HEK293 (cell line): ENCODE results near the gene RASSF5.

ENCODE experiments used
- CTCF ChIA-PET: fragments of 350-600 bp; formaldehyde crosslinking; extraction: SDS; loops from one replicate; lab custom pipeline; 2021; ENCODE audit warnings: antibody characterized with exemption; lab: Yijun Ruan, JAX
- POLR2A ChIA-PET: fragments of 300-600 bp; formaldehyde crosslinking; extraction: SDS; loops from one replicate; lab custom pipeline; 2020; ENCODE audit warnings: antibody characterized with exemption, inconsistent platforms; lab: Yijun Ruan, JAX
- H3K27ac ChIP-seq: fragments of 200-500 bp; sonication (Bioruptor generic); 2 replicates; pipeline ENCODE4 v1.5.1; 2014; ENCODE audit warnings: low read depth, low read length, control low read depth, inconsistent platforms; ENCODE audit errors: extremely low read depth
- H3K36me3 ChIP-seq, 2 experiments: fragments of 200-500 bp in 1 of 2; sonication (Bioruptor generic) in 1 of 2; 1 replicate in 1 of 2; 2 replicates in 1 of 2; pipeline ENCODE4 v1.5.1; 2014 to 2017; ENCODE audit warnings: inconsistent platforms in 2 of 2, low read length in 2 of 2; ENCODE audit not compliant: control insufficient read depth in 2 of 2, insufficient read depth in 1 of 2
- H3K4me1 ChIP-seq: fragments of 200-500 bp; sonication (Bioruptor generic); 2 replicates; pipeline ENCODE4 v1.5.1; 2014; ENCODE audit warnings: mild to moderate bottlenecking, low read length, inconsistent platforms; ENCODE audit not compliant: control insufficient read depth, insufficient read depth
- H3K4me3 ChIP-seq: 2 replicates; pipeline ENCODE4 v1.5.1; 2011; ENCODE audit warnings: low read depth, mild to moderate bottlenecking, control low read depth, low read length, moderate library complexity
- H3K9me3 ChIP-seq: fragments of 200-500 bp; sonication (Bioruptor generic); 2 replicates; pipeline ENCODE4 v1.5.1; 2014; ENCODE audit warnings: low read depth, low read length, inconsistent platforms; ENCODE audit not compliant: control insufficient read depth, insufficient read depth
- BCL11B ChIP-seq: fragments of 450-650 bp; formaldehyde crosslinking; IDR thresholded peaks from 2 replicates; pipeline ENCODE4 v1.5.1; 2016; ENCODE audit warnings: low read depth, missing biosample characterization, missing genetic modification characterization
- BCL6B ChIP-seq: fragments of 450-650 bp; formaldehyde crosslinking; IDR thresholded peaks from 2 replicates; pipeline ENCODE4 v1.5.1; 2017; ENCODE audit warnings: missing biosample characterization, missing genetic modification characterization
- GLI2 ChIP-seq: fragments of 450-650 bp; formaldehyde crosslinking; IDR thresholded peaks from 2 replicates; pipeline ENCODE4; 2017; ENCODE audit warnings: missing biosample characterization, missing genetic modification characterization, low read depth, borderline replicate concordance
- GLIS1 ChIP-seq: fragments of 450-650 bp; formaldehyde crosslinking; IDR thresholded peaks from 2 replicates; pipeline ENCODE4 v1.5.1; 2016; ENCODE audit warnings: missing biosample characterization, missing genetic modification characterization
- KLF16 ChIP-seq: fragments of 450-650 bp; formaldehyde crosslinking; IDR thresholded peaks from 2 replicates; pipeline ENCODE4 v1.5.1; 2017; ENCODE audit warnings: missing biosample characterization, missing genetic modification characterization
- KLF9 ChIP-seq: fragments of 450-650 bp; formaldehyde crosslinking; IDR thresholded peaks from 2 replicates; pipeline ENCODE4 v1.5.1; 2016; ENCODE audit warnings: missing biosample characterization, missing genetic modification characterization, low read depth
- OSR2 ChIP-seq: fragments of 450-650 bp; formaldehyde crosslinking; IDR thresholded peaks from 2 replicates; pipeline ENCODE4 v1.5.1; 2016; ENCODE audit warnings: missing biosample characterization, missing genetic modification characterization
- OVOL3 ChIP-seq: fragments of 450-650 bp; formaldehyde crosslinking; IDR thresholded peaks from 2 replicates; pipeline ENCODE4 v1.5.1; 2016; ENCODE audit warnings: missing biosample characterization, missing genetic modification characterization
- PATZ1 ChIP-seq: fragments of 450-650 bp; formaldehyde crosslinking; IDR thresholded peaks from 2 replicates; pipeline ENCODE4 v1.5.1; 2016; ENCODE audit warnings: missing biosample characterization, missing genetic modification characterization
- WT1 ChIP-seq: fragments of 450-650 bp; formaldehyde crosslinking; IDR thresholded peaks from 2 replicates; pipeline ENCODE4 v1.5.1; 2016; ENCODE audit warnings: missing biosample characterization, missing genetic modification characterization
- ZFHX2 ChIP-seq: fragments of 450-650 bp; formaldehyde crosslinking; conservative IDR thresholded peaks from 2 replicates; pipeline ENCODE4 v1.5.1; 2016; ENCODE audit warnings: missing biosample characterization, missing genetic modification characterization
- ZNF341 ChIP-seq: fragments of 450-650 bp; formaldehyde crosslinking; IDR thresholded peaks from 2 replicates; pipeline ENCODE4; 2016; ENCODE audit warnings: low read depth, missing biosample characterization, missing genetic modification characterization
- ZNF391 ChIP-seq: fragments of 450-650 bp; formaldehyde crosslinking; IDR thresholded peaks from 2 replicates; pipeline ENCODE4 v1.5.1; 2016; ENCODE audit warnings: low read depth, missing biosample characterization, missing genetic modification characterization, borderline replicate concordance
- ZNF510 ChIP-seq: fragments of 450-650 bp; formaldehyde crosslinking; IDR thresholded peaks from 2 replicates; pipeline ENCODE4 v1.5.1; 2018; ENCODE audit warnings: mild to moderate bottlenecking, missing genetic modification characterization, missing biosample characterization; ENCODE audit not compliant: insufficient replicate concordance
- ZNF513 ChIP-seq: fragments of 450-650 bp; IDR thresholded peaks from 2 replicates; pipeline ENCODE4 v1.5.1; 2018; ENCODE audit warnings: missing biosample characterization, missing genetic modification characterization
- ZNF558 ChIP-seq: fragments of 450-650 bp; formaldehyde crosslinking; IDR thresholded peaks from 2 replicates; pipeline ENCODE4 v1.5.1; 2016; ENCODE audit warnings: missing biosample characterization, missing genetic modification characterization
- ZNF585B ChIP-seq: fragments of 450-650 bp; formaldehyde crosslinking; IDR thresholded peaks from 2 replicates; pipeline ENCODE4 v1.5.1; 2016; ENCODE audit warnings: missing biosample characterization, missing genetic modification characterization
- ZNF658 ChIP-seq: fragments of 450-650 bp; formaldehyde crosslinking; IDR thresholded peaks from 2 replicates; pipeline ENCODE4; 2016; ENCODE audit warnings: missing biosample characterization, missing genetic modification characterization
- ZNF830 ChIP-seq: fragments of 450-650 bp; IDR thresholded peaks from 2 replicates; pipeline ENCODE4 v1.5.0; 2018; ENCODE audit warnings: missing biosample characterization, missing genetic modification characterization, low read depth, mild to moderate bottlenecking, moderate library complexity
- ZNF837 ChIP-seq: fragments of 450-650 bp; formaldehyde crosslinking; IDR thresholded peaks from 2 replicates; pipeline ENCODE4 v1.5.1; 2016; ENCODE audit warnings: missing biosample characterization, missing genetic modification characterization
- ZSCAN16 ChIP-seq: fragments of 450-650 bp; formaldehyde crosslinking; IDR thresholded peaks from 2 replicates; pipeline ENCODE4 v1.5.1; 2016; ENCODE audit warnings: missing biosample characterization, missing genetic modification characterization
- ZSCAN30 ChIP-seq: fragments of 450-650 bp; IDR thresholded peaks from 2 replicates; pipeline ENCODE4 v1.5.1; 2018; ENCODE audit warnings: missing biosample characterization, mild to moderate bottlenecking, missing genetic modification characterization, moderate library complexity
- ZSCAN5A ChIP-seq: fragments of 450-650 bp; formaldehyde crosslinking; IDR thresholded peaks from 2 replicates; pipeline ENCODE4 v1.5.1; 2016; ENCODE audit warnings: missing biosample characterization, missing genetic modification characterization

The RASSF5 gene

GRCh38 chr1:206492589-206492988, 14.7 kb upstream of the RASSF5 start:
- peaks cover 10% of the 10 kb centered on the region for H3K4me1 ChIP-seq
- no peaks in the 10 kb centered on the region for H3K9me3 ChIP-seq
- peaks cover 0 to 13% of the 10 kb centered on the region in 2 experiments; a peak in 1 of 3 replicates for H3K36me3 ChIP-seq
- POLR2A ChIA-PET = interaction anchor here (0.6 kb wide), 1 partner anchor 15 kb away, joined by 3 read pairs; the partner anchor contains the start of gene RASSF5
- CTCF ChIA-PET = interaction anchor here (1.0 to 6.8 kb wide), 5 partner anchors 9 to 93 kb away, joined by 3 to 115 read pairs (median 3); no protein-coding TSS in a partner anchor
- no peak for TF ChIP-seq ZFHX2 (tag by site-specific recombination)
- H3K4me3 ChIP-seq = no peak overlapping the region
- no peak overlapping the region for H3K27ac ChIP-seq

GRCh38 chr1:206493279-206493678, 14.1 kb upstream of the RASSF5 start:
- no peak overlapping the region for H3K4me3 ChIP-seq
- no peak overlapping the region for H3K27ac ChIP-seq
- no peak for TF ChIP-seq KLF9
- TF ChIP-seq ZNF558 (tag by site-specific recombination) = no peak
- TF ChIP-seq OVOL3 (tag by site-specific recombination) = no peak
- H3K4me1 ChIP-seq = peaks cover 10% of the 10 kb centered on the region
- H3K9me3 ChIP-seq = no peaks in the 10 kb centered on the region
- peaks cover 0 to 13% of the 10 kb centered on the region in 2 experiments; a peak in 1 of 3 replicates for H3K36me3 ChIP-seq
- ChIA-PET CTCF (interaction anchor here (0.7 to 6.8 kb wide), 7 partner anchors 14 to 92 kb away, joined by 3 to 115 read pairs (median 3); no protein-coding TSS in a partner anchor), POLR2A (interaction anchor here (0.6 kb wide), 1 partner anchor 14 kb away, joined by 3 read pairs; the partner anchor contains the start of gene RASSF5)

- peaks cover 0 to 13% of the 10 kb centered on the region in 2 experiments; a peak in 1 of 3 replicates for H3K36me3 ChIP-seq
- H3K27ac ChIP-seq = no peak overlapping the region
- CTCF ChIA-PET = interaction anchor here (0.6 to 2.7 kb wide), 5 partner anchors 15 to 444 kb away, joined by 6 to 18 read pairs (median 8); no protein-coding TSS in a partner anchor
- no peaks in the 10 kb centered on the region for H3K9me3 ChIP-seq
- peaks cover 10% of the 10 kb centered on the region for H3K4me1 ChIP-seq
- POLR2A ChIA-PET = interaction anchor here (1.1 kb wide), 1 partner anchor 140 kb away, joined by 3 read pairs; the partner anchor contains the start of gene DYRK3
- no peak overlapping the region for H3K4me3 ChIP-seq
- TF ChIP-seq ZNF341 = peak; percentile 71
- no peak for TF ChIP-seq ZNF830 (tag by site-specific recombination)
- no peak for TF ChIP-seq KLF16 (tag by site-specific recombination)
- no peak for TF ChIP-seq GLI2
- TF ChIP-seq ZSCAN5A = no peak
- peak; percentile 73 for TF ChIP-seq WT1 (tag by site-specific recombination)
- no peak for TF ChIP-seq BCL11B (tag by site-specific recombination)
- no peak for TF ChIP-seq ZNF513 (tag by site-specific recombination)
- no peak for TF ChIP-seq ZNF585B (tag by site-specific recombination)
- no peak for TF ChIP-seq ZNF658 (tag by site-specific recombination)
- TF ChIP-seq ZSCAN16 (tag by site-specific recombination) = no peak
- TF ChIP-seq OSR2 (tag by site-specific recombination) = peak; percentile 21; the same call in 1 of the 2 replicates
- TF ChIP-seq ZSCAN30 = no peak
- no peak for TF ChIP-seq BCL6B
- no peak for TF ChIP-seq PATZ1 (tag by site-specific recombination)
- TF ChIP-seq ZNF391 (tag by site-specific recombination) = no peak
- peak; percentile 92 for TF ChIP-seq GLIS1 (tag by site-specific recombination)
- TF ChIP-seq ZNF837 (tag by site-specific recombination) = no peak
- no peak for TF ChIP-seq ZNF510 (tag by site-specific recombination)
Measured at GRCh38 chr1:206495011-206495461, 12.3 kb upstream of the RASSF5 start.
